ENCODE measurements around the gene TF. TPM values are rescaled to one million over a fixed set of nuclear protein-coding genes. Genes with fewer than 3 reads are reported as not detected.

The TF gene
- polyA plus RNA-seq, 1 of the 3 experiments (the other 2 are of a cell fraction): 0.08 TPM

GRCh38 chr3:133843634-133844033 is 97.4 kb downstream of the TF start:
- POLR2A ChIA-PET: no interaction called here
- WGBS (ENCODE audit: low lambda C conversion rate): 71% methylated on average over 7 of the region's 7 CpGs
- no peak overlapping the region for H3K4me2 ChIP-seq
- H3K4me1 ChIP-seq (ENCODE audit: control insufficient read depth in 1 of 2, insufficient read depth in 2 of 2, low read depth in 1 of 2, low read length in 1 of 2): no peaks in the 10 kb centered on the region; a peak in 1 of 4 replicates
- H3K36me3 ChIP-seq (replicated peaks in 1 of 2; ENCODE audit: control insufficient read depth in 1 of 2, insufficient read depth in 2 of 2, low read length in 1 of 2): no peaks in the 10 kb centered on the region
- TF ChIP-seq NRF1 (IDR thresholded peaks at IDR 0.05; ENCODE audit: low read depth, low read length): no peak
- TF ChIP-seq MAX (IDR thresholded peaks at IDR 0.05; ENCODE audit: low read depth): no peak
- no peak for TF ChIP-seq POLR2AphosphoS5 (IDR thresholded peaks at IDR 0.05; ENCODE audit: low read depth, low read length)
- no peak for TF ChIP-seq RCOR1 (IDR thresholded peaks at IDR 0.05; ENCODE audit: low read length)
- TF ChIP-seq MEF2A (IDR thresholded peaks at IDR 0.05; ENCODE audit: borderline replicate concordance, low read depth): no peak
- no peak for TF ChIP-seq JUND (IDR thresholded peaks at IDR 0.05)
- no peak for TF ChIP-seq RXRA (IDR thresholded peaks at IDR 0.05; ENCODE audit: borderline replicate concordance, low read depth)
- TF ChIP-seq, protein P1, sequence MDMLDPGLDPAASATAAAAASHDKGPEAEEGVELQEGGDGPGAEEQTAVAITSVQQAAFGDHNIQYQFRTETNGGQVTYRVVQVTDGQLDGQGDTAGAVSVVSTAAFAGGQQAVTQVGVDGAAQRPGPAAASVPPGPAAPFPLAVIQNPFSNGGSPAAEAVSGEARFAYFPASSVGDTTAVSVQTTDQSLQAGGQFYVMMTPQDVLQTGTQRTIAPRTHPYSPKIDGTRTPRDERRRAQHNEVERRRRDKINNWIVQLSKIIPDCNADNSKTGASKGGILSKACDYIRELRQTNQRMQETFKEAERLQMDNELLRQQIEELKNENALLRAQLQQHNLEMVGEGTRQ (IDR thresholded peaks at IDR 0.05; ENCODE audit: borderline replicate concordance, low read depth, low read length): no peak
- no peak for TF ChIP-seq GATA2 (CRISPR knock-in tag; IDR thresholded peaks at IDR 0.05)
- TF ChIP-seq TEAD4 (IDR thresholded peaks at IDR 0.05; ENCODE audit: borderline replicate concordance, insufficient read depth): no peak
- no peaks in the 10 kb centered on the region for H3K9me2 ChIP-seq
- H3K9me3 ChIP-seq: no peaks in the 10 kb centered on the region
- CTCF ChIA-PET: interaction anchor here (1.2 to 1.5 kb wide), 2 partner anchors 27 to 51 kb away, joined by 3 to 4 read pairs; no protein-coding TSS in a partner anchor
- no peaks in the 10 kb centered on the region for H3F3A ChIP-seq (replicated peaks; ENCODE audit: insufficient read depth)
- no peaks in the 10 kb centered on the region for H3K79me2 ChIP-seq (ENCODE audit: insufficient read depth)
- no peak overlapping the region for H2AFZ ChIP-seq (ENCODE audit: low read depth)
- no peak overlapping the region for H3K9ac ChIP-seq
- no peak for DNase-seq
- H3K4me3 ChIP-seq (ENCODE audit: low read depth in 2 of 2, low read length in 1 of 2): no peak overlapping the region
- H3K27me3 ChIP-seq (ENCODE audit: insufficient read depth): no peaks in the 10 kb centered on the region
- H3K27ac ChIP-seq (ENCODE audit: low read depth in 2 of 2, low read length in 1 of 2): no peak overlapping the region
- no peaks in the 10 kb centered on the region for H4K20me1 ChIP-seq (ENCODE audit: insufficient read depth)

GRCh38 chr3:133845127-133845526 is 98.9 kb downstream of the TF start:
- no peaks in the 10 kb centered on the region for H4K20me1 ChIP-seq (ENCODE audit: insufficient read depth)
- no peaks in the 10 kb centered on the region for H3K79me2 ChIP-seq (ENCODE audit: insufficient read depth)
- H3K9ac ChIP-seq: no peak overlapping the region
- no peaks in the 10 kb centered on the region for H3K9me2 ChIP-seq
- H3K4me2 ChIP-seq: no peak overlapping the region
- no peaks in the 10 kb centered on the region for H3F3A ChIP-seq (replicated peaks; ENCODE audit: insufficient read depth)
- H3K27me3 ChIP-seq (ENCODE audit: insufficient read depth): no peaks in the 10 kb centered on the region
- POLR2A ChIA-PET: no interaction called here
- H3K9me3 ChIP-seq: no peaks in the 10 kb centered on the region
- H3K4me3 ChIP-seq (ENCODE audit: low read depth in 2 of 2, low read length in 1 of 2): no peak overlapping the region
- WGBS (ENCODE audit: low lambda C conversion rate): 84% methylated on average over 4 of the region's 4 CpGs
- TF ChIP-seq CTCF (IDR thresholded peaks at IDR 0.05): no peak
- no peak for TF ChIP-seq RCOR1 (IDR thresholded peaks at IDR 0.05; ENCODE audit: low read length)
- no peaks in the 10 kb centered on the region; a peak in 1 of 4 replicates for H3K4me1 ChIP-seq (ENCODE audit: control insufficient read depth in 1 of 2, insufficient read depth in 2 of 2, low read depth in 1 of 2, low read length in 1 of 2)
- H3K36me3 ChIP-seq (replicated peaks in 1 of 2; ENCODE audit: control insufficient read depth in 1 of 2, insufficient read depth in 2 of 2, low read length in 1 of 2): no peaks in the 10 kb centered on the region
- no peak for DNase-seq
- no peak overlapping the region for H2AFZ ChIP-seq (ENCODE audit: low read depth)
- H3K27ac ChIP-seq (ENCODE audit: low read depth in 2 of 2, low read length in 1 of 2): no peak overlapping the region
- CTCF ChIA-PET: interaction anchor here (1.0 kb wide), 1 partner anchor 81 kb away, joined by 3 read pairs; no protein-coding TSS in a partner anchor

Small RNAs within 50 kb of the gene (small RNA-seq; reads per million reads assigned to genes)
- 0 reads per million in 7 experiments for gene RNA5SP140

Other genes starting within 250 kb of the TF start
- 35.4 and 43.2 TPM in 2 replicates for gene CDV3, start 172.7 kb upstream of the TF start, polyA plus RNA-seq (2012; rRNA removed)
- gene TOPBP1, start 84.5 kb upstream of the TF start, polyA plus RNA-seq (2012; rRNA removed): 15.7 and 21.5 TPM in 2 replicates
- gene SRPRB, start 59.4 kb downstream of the TF start, polyA plus RNA-seq (2012; rRNA removed): 28.8 and 54.3 TPM in 2 replicates
- gene RAB6B, start 149.5 kb downstream of the TF start, polyA plus RNA-seq (2012; rRNA removed): 8.5 and 9.3 TPM in 2 replicates